ENCODE results near the gene VSIG4.
"Not testable (repeated sequence)": the region's sequence is repeated elsewhere in the genome, so short reads cannot be mapped to it uniquely, and the experiment has no call there.

VSIG4 gene

GRCh38 chrX:66039944-66040343, at the start of gene VSIG4:
Gene VSIG4 (minus strand): TSS chrX:66040080. CDS start chrX:66039998, 82 bp downstream.
- H3K4me1 Mint-ChIP-seq (ENCODE audit: low read depth), result peaks cover 4% of the 10 kb centered on the region
- DNase-seq, result no peak
- no peaks in the 10 kb centered on the region for H3K9me3 Mint-ChIP-seq
- H3K4me3 Mint-ChIP-seq, result no peak within 1 kb of the TSS
- H3K27me3 Mint-ChIP-seq, result peaks cover 13% of the 10 kb centered on the region
- H3K27ac Mint-ChIP-seq, result no peak within 1 kb of the TSS
- H3K36me3 Mint-ChIP-seq (ENCODE audit: low read depth), result no peaks in the 10 kb centered on the region

- H3K27ac Mint-ChIP-seq, result no peak overlapping the region
- no peak overlapping the region for H3K4me3 Mint-ChIP-seq
- H3K4me1 Mint-ChIP-seq (ENCODE audit: low read depth), result peaks cover 25% of the 10 kb centered on the region
- peaks cover 38% of the 10 kb centered on the region for H3K27me3 Mint-ChIP-seq
- no peak for DNase-seq
- peaks cover 9% of the 10 kb centered on the region for H3K9me3 Mint-ChIP-seq
- H3K36me3 Mint-ChIP-seq (ENCODE audit: low read depth), result no peaks in the 10 kb centered on the region
These were observed 36.9 kb upstream of the VSIG4 start for GRCh38 chrX:66076801-66077200.

- Mint-ChIP-seq H3K9me3 (peaks cover 9% of the 10 kb centered on the region), H3K27me3 (peaks cover 49% of the 10 kb centered on the region), H3K27ac (peak overlapping the region; percentile 74), H3K4me3 (peak overlapping the region; percentile 8), H3K4me1 (ENCODE audit: low read depth) (peaks cover 25% of the 10 kb centered on the region), H3K36me3 (ENCODE audit: low read depth) (no peaks in the 10 kb centered on the region)
- peak; percentile 59 for DNase-seq
These were observed 35.3 kb upstream of the VSIG4 start for GRCh38 chrX:66074920-66075879.

- Mint-ChIP-seq H3K27me3 (peaks cover 50% of the 10 kb centered on the region), H3K27ac (no peak overlapping the region), H3K36me3 (ENCODE audit: low read depth) (no peaks in the 10 kb centered on the region), H3K9me3 (peaks cover 6% of the 10 kb centered on the region), H3K4me3 (no peak overlapping the region), H3K4me1 (ENCODE audit: low read depth) (peaks cover 21% of the 10 kb centered on the region)
- no peak for DNase-seq
These were observed 31.2 kb upstream of the VSIG4 start for GRCh38 chrX:66071126-66071525.

GRCh38 chrX:66064261-66064660, 24.4 kb upstream of the VSIG4 start:
- no peaks in the 10 kb centered on the region for H3K9me3 Mint-ChIP-seq
- peaks cover 50% of the 10 kb centered on the region for H3K27me3 Mint-ChIP-seq
- H3K4me3 Mint-ChIP-seq, result no peak overlapping the region
- H3K4me1 Mint-ChIP-seq (ENCODE audit: low read depth), result peaks cover 36% of the 10 kb centered on the region
- no peaks in the 10 kb centered on the region for H3K36me3 Mint-ChIP-seq (ENCODE audit: low read depth)
- DNase-seq, result no peak
- no peak overlapping the region for H3K27ac Mint-ChIP-seq

- H3K9me3 Mint-ChIP-seq; DNase-seq; H3K4me3 Mint-ChIP-seq; H3K27ac Mint-ChIP-seq; H3K36me3 Mint-ChIP-seq (ENCODE audit: low read depth): not testable (repeated sequence)
- H3K4me1 Mint-ChIP-seq (ENCODE audit: low read depth), result peaks cover 18% of the 10 kb centered on the region
- H3K27me3 Mint-ChIP-seq, result peaks cover 43% of the 10 kb centered on the region
These were observed 17.1 kb upstream of the VSIG4 start for GRCh38 chrX:66057019-66057418.

GRCh38 chrX:66054978-66055377, 15.1 kb upstream of the VSIG4 start:
- H3K9me3 Mint-ChIP-seq, result peaks cover 4% of the 10 kb centered on the region

GRCh38 chrX:66053414-66053813, 13.5 kb upstream of the VSIG4 start:
- Mint-ChIP-seq H3K4me1 (ENCODE audit: low read depth) (peaks cover 2% of the 10 kb centered on the region), H3K4me3 (no peak overlapping the region), H3K9me3 (peaks cover 4% of the 10 kb centered on the region), H3K27ac (no peak overlapping the region), H3K27me3 (peaks cover 39% of the 10 kb centered on the region), H3K36me3 (ENCODE audit: low read depth) (no peaks in the 10 kb centered on the region)
- DNase-seq, result no peak

More at GRCh38 chrX:66054978-66055377, 15.1 kb upstream of the VSIG4 start:
- no peak overlapping the region for H3K4me3 Mint-ChIP-seq
- H3K27me3 Mint-ChIP-seq, result peaks cover 40% of the 10 kb centered on the region
- DNase-seq, result no peak
- peaks cover 3% of the 10 kb centered on the region for H3K4me1 Mint-ChIP-seq (ENCODE audit: low read depth)
- no peak overlapping the region for H3K27ac Mint-ChIP-seq
- H3K36me3 Mint-ChIP-seq (ENCODE audit: low read depth), result no peaks in the 10 kb centered on the region

- H3K27ac Mint-ChIP-seq, result no peak overlapping the region
- H3K36me3 Mint-ChIP-seq (ENCODE audit: low read depth), result no peaks in the 10 kb centered on the region
- peaks cover 1% of the 10 kb centered on the region for H3K9me3 Mint-ChIP-seq
- DNase-seq, result no peak
- H3K4me3 Mint-ChIP-seq, result no peak overlapping the region
- H3K27me3 Mint-ChIP-seq, result peaks cover 34% of the 10 kb centered on the region
- peaks cover 13% of the 10 kb centered on the region for H3K4me1 Mint-ChIP-seq (ENCODE audit: low read depth)
These were observed 12.1 kb upstream of the VSIG4 start for GRCh38 chrX:66051980-66052379.

- Mint-ChIP-seq H3K27me3 (peaks cover 19% of the 10 kb centered on the region), H3K4me1 (ENCODE audit: low read depth) (peaks cover 31% of the 10 kb centered on the region), H3K36me3 (ENCODE audit: low read depth) (no peaks in the 10 kb centered on the region), H3K9me3 (peaks cover 3% of the 10 kb centered on the region), H3K27ac (no peak overlapping the region), H3K4me3 (no peak overlapping the region)
- DNase-seq, result no peak
These were observed 10.3 kb upstream of the VSIG4 start for GRCh38 chrX:66050140-66050569.

GRCh38 chrX:66049056-66049455, 9.2 kb upstream of the VSIG4 start:
- Mint-ChIP-seq H3K27me3 (peaks cover 13% of the 10 kb centered on the region), H3K4me1 (ENCODE audit: low read depth) (peaks cover 36% of the 10 kb centered on the region)

GRCh38 chrX:66046612-66047235, 6.8 kb upstream of the VSIG4 start:
- Mint-ChIP-seq H3K9me3 (peaks cover 3% of the 10 kb centered on the region), H3K4me3 (peak overlapping the region; percentile 39), H3K36me3 (ENCODE audit: low read depth) (no peaks in the 10 kb centered on the region), H3K27ac (peak overlapping the region; percentile 91), H3K27me3 (peaks cover 7% of the 10 kb centered on the region), H3K4me1 (ENCODE audit: low read depth) (peaks cover 36% of the 10 kb centered on the region)
- DNase-seq, result no peak

More at GRCh38 chrX:66049056-66049455, 9.2 kb upstream of the VSIG4 start:
- DNase-seq, result no peak
- peaks cover 3% of the 10 kb centered on the region for H3K9me3 Mint-ChIP-seq
- no peaks in the 10 kb centered on the region for H3K36me3 Mint-ChIP-seq (ENCODE audit: low read depth)
- no peak overlapping the region for H3K4me3 Mint-ChIP-seq
- H3K27ac Mint-ChIP-seq, result no peak overlapping the region

GRCh38 chrX:66045894-66046293, 6.0 kb upstream of the VSIG4 start:
- no peaks in the 10 kb centered on the region for H3K36me3 Mint-ChIP-seq (ENCODE audit: low read depth)
- no peak for DNase-seq
- H3K4me1 Mint-ChIP-seq (ENCODE audit: low read depth), result peaks cover 37% of the 10 kb centered on the region
- peak overlapping the region; percentile 91 for H3K27ac Mint-ChIP-seq
- H3K4me3 Mint-ChIP-seq, result peak overlapping the region; percentile 39
- peaks cover 7% of the 10 kb centered on the region for H3K27me3 Mint-ChIP-seq
- peaks cover 3% of the 10 kb centered on the region for H3K9me3 Mint-ChIP-seq

- Mint-ChIP-seq H3K4me3 (no peak overlapping the region), H3K4me1 (ENCODE audit: low read depth) (peaks cover 35% of the 10 kb centered on the region)
These were observed 3.7 kb upstream of the VSIG4 start for GRCh38 chrX:66043584-66043983.

More at GRCh38 chrX:66043584-66043983, 3.7 kb upstream of the VSIG4 start:
- peaks cover 10% of the 10 kb centered on the region for H3K27me3 Mint-ChIP-seq
- DNase-seq, result no peak
- H3K9me3 Mint-ChIP-seq, result peaks cover 3% of the 10 kb centered on the region
- H3K36me3 Mint-ChIP-seq (ENCODE audit: low read depth), result no peaks in the 10 kb centered on the region
- H3K27ac Mint-ChIP-seq, result no peak overlapping the region
